NT2/D1 (cell line): ENCODE data around the gene UBN2.

Experiments used
- SUZ12 ChIP-seq: IDR thresholded peaks from 2 replicates; pipeline ENCODE4 v1.6.1; 2011; ENCODE audit not compliant: insufficient read length, insufficient read depth; ENCODE audit errors: extremely low read depth
- ZNF274 ChIP-seq: IDR thresholded peaks from 2 replicates; pipeline ENCODE4 v1.6.1; 2011; ENCODE audit warnings: mild to moderate bottlenecking, low read depth, low read length

- TF ChIP-seq ZNF274 (no peak), SUZ12 (no peak)
Observed at GRCh38 chr7:139304517-139304916, 73.5 kb downstream of the UBN2 start.
